Femur (tissue), 1 donor: ENCODE data around the gene OR6J1.
"Not testable (repeated sequence)": the region's sequence is repeated elsewhere in the genome, so short reads cannot be mapped to it uniquely, and the experiment has no call there.

Experiments used
- DNase-seq: peaks from one replicate; pipeline ENCODE4 v3.0.0-alpha.2; 2017

Gene OR6J1

GRCh38 chr14:22601456-22601855, 42.7 kb downstream of the OR6J1 start:
- DNase-seq = no peak

DNA sequence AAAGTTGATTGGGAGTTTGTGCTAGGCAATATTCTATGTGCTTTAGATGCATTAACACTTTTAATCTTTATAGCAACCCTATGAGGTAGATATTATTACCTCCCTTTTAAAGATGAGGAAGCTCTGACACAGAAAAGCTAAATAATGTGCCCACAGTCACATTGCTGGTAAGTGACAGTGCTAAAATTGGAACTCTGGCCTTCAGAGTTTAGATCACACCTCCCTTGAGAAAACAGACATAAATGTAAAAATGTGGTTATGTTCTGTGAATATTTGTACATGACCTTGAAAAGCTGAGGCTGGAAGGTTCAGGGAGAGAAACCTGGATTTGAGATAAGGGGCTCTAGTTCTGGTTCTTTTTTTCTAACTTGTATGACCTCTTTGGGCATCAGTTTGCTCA, 44.1 kb downstream of the OR6J1 start:
- no peak for DNase-seq

DNA sequence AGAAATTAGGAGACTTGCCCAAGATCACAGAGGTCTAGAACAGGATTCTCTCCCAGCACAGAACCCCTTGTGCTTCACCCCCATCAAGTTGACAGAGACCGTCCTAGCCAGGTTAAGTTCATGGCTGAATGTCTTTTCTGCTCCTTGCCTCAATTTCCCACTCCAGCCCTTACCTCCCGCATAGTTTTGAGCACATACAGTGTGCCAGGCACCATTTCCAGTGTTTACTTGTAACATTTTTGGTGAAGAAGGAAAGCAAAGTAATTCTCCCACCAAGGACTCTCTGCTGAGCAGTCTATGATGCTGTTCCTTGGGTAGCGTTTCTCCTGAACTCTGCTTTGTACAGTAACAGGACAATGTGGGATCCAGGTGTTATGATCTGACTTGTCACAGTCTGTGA, 44.8 kb downstream of the OR6J1 start:
- DNase-seq = no peak

DNA sequence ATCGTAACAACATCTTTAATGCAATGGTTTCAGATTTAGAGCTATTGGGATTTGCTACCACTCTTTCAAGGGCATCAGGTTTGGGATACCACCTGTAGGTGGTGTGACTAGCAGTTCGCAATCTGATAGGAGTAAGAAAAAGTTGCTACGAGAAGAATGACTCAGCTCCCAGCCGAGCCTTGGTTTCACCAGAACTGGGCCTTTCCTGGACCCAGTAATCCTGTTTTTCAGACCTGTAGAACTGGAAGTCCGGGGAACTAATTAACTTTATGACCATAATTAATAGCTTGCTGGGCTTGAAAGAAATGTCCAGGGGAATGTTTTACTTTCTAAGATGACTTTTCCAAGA, 45.3 kb downstream of the OR6J1 start:
- DNase-seq = no peak

- DNase-seq = peak; percentile 92
Measured at GRCh38 chr14:22598099-22598895, 45.9 kb downstream of the OR6J1 start, which contains the start of gene ABHD4. ABHD4 (plus strand) TSS chr14:22598300; CDS start chr14:22598307, 7 bp downstream.

GRCh38 chr14:22597771-22598098, 46.4 kb downstream of the OR6J1 start:
- no peak for DNase-seq

DNA sequence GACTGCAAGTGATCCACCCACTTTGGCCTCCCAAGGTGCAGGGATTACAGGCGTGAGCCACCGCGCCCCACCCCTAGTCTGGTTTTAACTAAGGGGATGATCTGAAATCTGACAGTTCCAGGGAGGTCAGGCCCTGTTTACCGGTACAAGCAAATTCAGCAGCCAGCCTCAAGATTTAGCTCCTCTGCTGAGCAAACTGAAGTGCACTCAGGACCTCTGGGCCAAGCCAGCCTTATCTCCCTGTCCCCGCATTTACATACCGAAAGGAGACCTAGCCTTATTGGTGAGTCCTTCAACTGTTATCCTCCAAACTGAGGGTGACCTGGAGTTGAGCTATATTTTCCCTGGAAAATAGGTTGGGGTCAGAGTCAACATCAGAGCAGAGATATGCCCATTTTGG, 46.9 kb downstream of the OR6J1 start:
- DNase-seq = no peak

DNA sequence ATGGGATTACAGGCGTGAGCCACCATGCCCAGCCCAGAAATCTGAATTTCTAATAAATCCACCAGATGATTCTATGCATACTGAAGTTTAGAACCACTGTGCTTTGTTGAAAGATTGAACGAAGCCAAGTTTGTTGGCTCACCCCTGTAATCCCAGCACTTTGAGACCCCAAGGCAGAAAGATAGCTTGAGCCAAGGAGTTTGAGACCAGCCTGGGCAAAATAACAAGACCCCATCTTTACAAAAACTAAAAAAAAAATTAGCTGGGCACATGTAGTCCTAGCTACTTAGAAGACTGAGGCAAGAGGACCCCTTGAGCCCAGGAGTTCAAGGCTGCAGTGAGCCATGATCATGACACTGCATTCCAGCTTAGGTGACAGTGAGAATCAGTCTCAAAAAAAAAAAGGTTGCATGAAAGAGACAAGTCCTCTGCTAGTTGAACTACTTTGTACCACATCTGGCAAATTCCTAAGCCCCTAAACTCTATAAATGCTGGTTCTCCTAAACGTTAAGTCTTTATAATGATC, 47.7 kb downstream of the OR6J1 start:
- DNase-seq = no peak

- DNase-seq = no peak
Measured at GRCh38 chr14:22594156-22594716, 49.9 kb downstream of the OR6J1 start.

DNA sequence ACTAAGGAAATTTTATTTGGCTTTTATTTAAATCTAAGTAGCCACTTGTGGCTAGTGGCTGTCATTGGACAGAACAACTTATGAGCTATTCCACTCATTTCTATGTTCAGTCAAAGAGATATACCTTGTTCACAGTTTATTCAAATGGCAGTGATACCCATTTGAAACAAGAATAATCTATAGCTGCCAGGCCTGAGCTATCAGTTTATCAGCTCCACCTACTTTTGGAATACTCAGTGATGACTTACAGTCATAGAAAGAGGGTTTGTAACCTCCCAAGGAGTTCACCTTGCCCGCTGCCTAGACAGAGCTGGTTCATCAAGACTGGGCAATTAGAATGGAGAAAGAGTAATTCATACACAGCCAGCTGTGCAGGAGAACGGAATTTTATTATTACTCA, 50.6 kb downstream of the OR6J1 start:
- no peak for DNase-seq

- no peak for DNase-seq
Measured at GRCh38 chr14:22593189-22593588, 51.0 kb downstream of the OR6J1 start.

DNA sequence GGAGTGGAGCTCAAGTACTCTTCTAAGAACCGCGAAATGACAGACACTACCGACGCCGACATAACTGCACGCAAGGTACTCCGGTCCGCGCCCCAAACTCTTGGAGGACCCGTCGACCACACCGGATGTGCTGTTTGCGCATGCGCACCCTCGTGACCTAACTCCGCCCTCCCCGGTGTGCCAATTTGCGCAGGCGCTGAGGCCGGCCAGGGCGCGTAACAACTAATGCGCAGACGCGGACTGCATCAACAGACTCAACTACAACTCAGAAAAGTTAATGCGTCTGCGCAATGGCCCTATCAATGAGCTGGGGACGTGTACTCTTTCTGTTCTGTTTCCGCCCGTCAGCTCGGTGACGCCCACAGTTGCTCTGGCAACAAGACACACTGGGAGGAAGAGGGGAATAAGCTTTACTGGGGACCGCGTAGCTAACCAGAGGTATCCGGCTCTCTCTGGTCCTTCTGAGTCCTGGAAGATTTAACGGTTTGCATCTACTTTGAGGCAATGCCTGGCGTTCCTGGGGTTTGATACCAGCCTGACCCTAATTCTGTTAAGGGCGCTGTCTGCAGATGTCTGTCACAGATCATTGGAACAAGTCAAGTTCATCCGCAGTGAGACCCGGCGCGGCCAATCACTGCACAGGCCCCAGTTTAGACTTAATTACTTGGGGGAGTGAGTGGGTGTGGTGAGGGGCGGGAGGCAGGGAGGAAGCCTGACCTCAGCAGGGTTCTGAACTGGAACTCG, 54.9 kb downstream of the OR6J1 start, which contains the start of gene DAD1:
Gene DAD1, minus strand, starts transcription at position 129 of the 744 bp plus-strand sequence. Its CDS starts 67 bp downstream, at position 62.
- peak; percentile 100 for DNase-seq

DNA sequence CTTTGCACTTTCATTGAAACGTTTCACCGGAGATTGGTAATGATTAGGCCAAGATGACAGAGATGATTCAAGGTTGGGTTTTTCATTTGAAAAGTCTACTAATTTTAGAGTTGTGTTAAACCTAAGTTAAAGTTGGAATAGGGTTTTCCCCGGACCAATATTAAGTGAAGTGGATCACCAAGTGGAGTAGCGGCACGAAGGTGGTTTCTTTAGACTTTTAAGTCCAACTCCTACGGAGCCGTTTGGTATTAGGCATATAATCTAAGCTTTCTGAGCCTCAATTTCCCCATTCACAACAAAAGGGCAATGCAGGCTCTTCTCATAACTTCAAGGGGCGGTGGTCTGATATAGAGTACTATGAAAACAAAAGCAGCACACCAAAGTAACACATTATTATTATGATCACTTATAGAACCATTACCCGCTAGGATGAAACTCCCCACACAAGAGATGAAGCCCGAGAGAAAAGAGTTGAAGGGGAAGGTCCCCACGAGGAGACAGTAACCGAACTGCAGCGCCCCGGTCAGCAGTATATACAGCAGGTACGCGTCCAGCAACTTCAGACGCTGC, 55.5 kb downstream of the OR6J1 start:
- no peak for DNase-seq

DNA sequence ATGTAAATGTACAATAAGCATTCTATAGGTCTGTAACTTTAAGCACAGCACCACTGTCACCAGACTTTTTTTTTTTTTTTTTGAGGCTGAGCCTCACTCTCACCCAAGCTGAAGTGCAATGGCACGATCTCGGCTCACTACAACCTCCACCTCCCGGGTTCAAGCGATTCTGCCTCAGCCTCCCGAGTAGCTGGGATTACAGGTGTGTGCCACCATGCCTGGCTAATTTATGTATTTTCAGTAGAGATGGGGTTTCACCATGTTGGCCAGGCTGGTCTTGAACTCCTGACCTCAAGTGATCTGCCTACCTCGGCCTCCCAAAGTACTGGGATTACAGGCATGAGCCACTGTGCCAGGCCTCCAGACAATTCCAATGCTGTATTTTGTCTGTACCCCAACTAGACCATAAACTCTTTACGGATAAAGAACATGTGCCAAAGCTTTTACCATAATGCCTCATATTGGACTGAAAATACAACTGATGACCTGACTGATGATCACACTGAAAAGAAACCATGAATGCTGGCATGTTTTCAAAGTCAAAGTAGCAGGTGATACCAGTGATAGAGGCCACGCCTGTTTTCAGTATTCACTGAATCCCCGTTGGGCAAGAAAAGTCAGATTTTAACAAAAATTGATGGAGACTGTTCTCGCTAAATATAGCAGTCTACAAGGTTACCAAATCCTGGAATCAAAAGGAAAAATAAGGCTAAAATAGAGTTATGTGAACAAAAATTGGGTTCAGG, 56.3 kb downstream of the OR6J1 start:
- not testable (repeated sequence) for DNase-seq

- no peak for DNase-seq
Measured at GRCh38 chr14:22587247-22587646, 56.9 kb downstream of the OR6J1 start.

DNA sequence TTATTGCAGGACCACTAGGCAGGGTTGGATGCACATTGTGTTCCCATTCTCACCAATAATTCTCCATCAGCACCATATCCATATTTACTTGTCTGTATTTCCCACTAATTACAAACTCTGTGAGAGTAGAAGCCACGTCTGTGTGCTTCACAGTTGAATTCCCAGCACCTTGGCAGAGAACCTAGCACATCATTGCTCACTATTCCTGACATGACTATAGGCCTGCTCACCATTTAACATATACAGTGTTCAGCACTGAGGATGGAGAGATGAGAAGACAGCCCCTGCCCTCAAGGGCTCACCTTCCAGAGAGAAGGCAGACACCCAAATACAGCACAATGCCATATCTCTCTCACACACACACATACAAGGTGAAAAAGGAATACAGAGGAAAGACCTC, 60.2 kb downstream of the OR6J1 start:
- no peak for DNase-seq
